C4-2B (cell line): ENCODE data around the gene MAP1A.
"Not testable (repeated sequence)": the region's sequence is repeated elsewhere in the genome, so short reads cannot be mapped to it uniquely, and the experiment has no call there.

Experiments used
- H3K27ac ChIP-seq: fragments of 450-650 bp; 2 replicates; pipeline ENCODE4 v1.5.1; 2017
- CTCF ChIP-seq: fragments of 450-650 bp; conservative IDR thresholded peaks from 2 replicates; pipeline ENCODE4 v1.5.1; 2017; ENCODE audit warnings: mild to moderate bottlenecking
- ZFX ChIP-seq: fragments of 450-650 bp; IDR thresholded peaks from 2 replicates; pipeline ENCODE4 v1.6.1; 2017

MAP1A gene

GRCh38 chr15:43552256-43552655 is 34.8 kb downstream of the MAP1A start:
- TF ChIP-seq ZFX, result no peak
- TF ChIP-seq CTCF, result no peak
- no peak overlapping the region for H3K27ac ChIP-seq

- no peak overlapping the region for H3K27ac ChIP-seq
- TF ChIP-seq ZFX, result no peak
- TF ChIP-seq CTCF, result no peak
Observed at GRCh38 chr15:43552986-43553385, 35.6 kb downstream of the MAP1A start.

- H3K27ac ChIP-seq, result not testable (repeated sequence)
Observed at GRCh38 chr15:43562753-43563152, 45.3 kb downstream of the MAP1A start.

- not testable (repeated sequence) for H3K27ac ChIP-seq
Observed at GRCh38 chr15:43563793-43564192, 46.4 kb downstream of the MAP1A start.

DNA sequence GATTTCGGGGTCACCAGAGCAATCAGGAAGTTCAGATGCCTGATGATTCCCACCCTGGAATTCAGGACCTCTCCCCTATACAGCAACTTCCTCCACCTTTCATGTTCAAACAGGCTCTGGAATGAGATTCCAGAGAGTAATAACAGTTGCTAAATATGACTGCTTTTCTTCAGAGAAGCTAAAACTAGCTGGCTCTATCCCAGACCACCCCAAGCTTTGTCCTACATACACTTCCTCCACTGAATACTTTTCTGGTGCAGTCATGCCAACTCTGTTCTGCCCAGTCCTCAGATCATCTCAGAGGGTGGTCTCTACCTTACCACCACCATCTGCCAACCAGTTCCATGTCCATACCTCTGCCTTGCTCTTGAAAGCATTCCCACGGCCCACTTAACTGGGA is 49.2 kb downstream of the MAP1A start:
- not testable (repeated sequence) for H3K27ac ChIP-seq

GRCh38 chr15:43574607-43575006 is 57.2 kb downstream of the MAP1A start:
- not testable (repeated sequence) for H3K27ac ChIP-seq
